HepG2 (cell line): Measurements from ENCODE around the gene B4GALT5. TPM values are rescaled to one million over a fixed set of nuclear protein-coding genes. Genes with fewer than 3 reads are reported as not detected.

ENCODE experiments used
- ELF1 ChIP-seq: sonication (generic); formaldehyde crosslinking; IDR thresholded peaks from 2 replicates; pipeline ENCODE4 v1.4.0; 2020; ENCODE audit warnings: missing genetic modification reagents
- FOXK1 ChIP-seq: sonication (generic); formaldehyde crosslinking; IDR thresholded peaks from 2 replicates; pipeline ENCODE4 v1.4.0; 2020; ENCODE audit warnings: low read depth, missing genetic modification reagents, borderline replicate concordance
- HDAC2 ChIP-seq: sonication (generic); formaldehyde crosslinking; IDR thresholded peaks from 2 replicates; pipeline ENCODE4 v1.4.0; 2020; ENCODE audit warnings: missing genetic modification reagents
- KIAA2018 ChIP-seq: sonication (generic); formaldehyde crosslinking; IDR thresholded peaks from 2 replicates; pipeline ENCODE4 v1.5.0; 2020; ENCODE audit warnings: mild to moderate bottlenecking, missing genetic modification reagents, borderline replicate concordance
- NCOA5 ChIP-seq: sonication (generic); formaldehyde crosslinking; IDR thresholded peaks from 2 replicates; pipeline ENCODE4 v1.4.0; 2020; ENCODE audit warnings: missing genetic modification reagents
- RFX5 ChIP-seq: IDR thresholded peaks from 2 replicates; pipeline ENCODE4 v1.6.1; 2011; ENCODE audit warnings: low read depth, low read length, improper control_type of control experiment
- SIN3A ChIP-seq: IDR thresholded peaks from 2 replicates; pipeline ENCODE4 v1.6.1; 2011; ENCODE audit warnings: low read depth, mild to moderate bottlenecking, control low read depth, low read length, borderline replicate concordance
- SUZ12 ChIP-seq: fragments of 150-350 bp; IDR thresholded peaks from 2 replicates; pipeline ENCODE4 v1.6.1; 2014; ENCODE audit warnings: low read depth, low read length
- SYNCRIP ChIP-seq: fragments of 200-400 bp; formaldehyde crosslinking; IDR thresholded peaks from 2 replicates; pipeline ENCODE4 v1.6.1; 2018; ENCODE audit warnings: mild to moderate bottlenecking, low read depth, low read length; ENCODE audit not compliant: insufficient read depth
- TFDP1 ChIP-seq: IDR thresholded peaks from 2 replicates; pipeline ENCODE4 v1.6.1; 2016; ENCODE audit warnings: missing compliant biosample characterization, missing genetic modification reagents, borderline replicate concordance
- ZNF136 ChIP-seq: sonication (generic); formaldehyde crosslinking; IDR thresholded peaks from 2 replicates; pipeline ENCODE4 v1.8.1; 2022; ENCODE audit warnings: low read depth, mild to moderate bottlenecking, moderate library complexity, missing genetic modification reagents
- ZNF33A ChIP-seq: sonication (generic); formaldehyde crosslinking; IDR thresholded peaks from 2 replicates; pipeline ENCODE4 v1.5.1; 2020; ENCODE audit warnings: missing genetic modification reagents, mild to moderate bottlenecking, moderate library complexity, borderline replicate concordance
- ZNF383 ChIP-seq: sonication (generic); formaldehyde crosslinking; IDR thresholded peaks from 2 replicates; pipeline ENCODE4 v1.4.0; 2020; ENCODE audit warnings: missing genetic modification reagents, mild to moderate bottlenecking, borderline replicate concordance
- ZNF484 ChIP-seq: sonication (generic); formaldehyde crosslinking; IDR thresholded peaks from 2 replicates; pipeline ENCODE4 v1.5.1; 2020; ENCODE audit warnings: mild to moderate bottlenecking, low read depth, missing genetic modification reagents, borderline replicate concordance
- ZNF543 ChIP-seq: sonication (generic); formaldehyde crosslinking; IDR thresholded peaks from 2 replicates; pipeline ENCODE4 v1.4.0; 2020; ENCODE audit warnings: mild to moderate bottlenecking, missing genetic modification reagents
- ZNF768 ChIP-seq: sonication (generic); formaldehyde crosslinking; IDR thresholded peaks from 2 replicates; pipeline ENCODE4 v1.4.0; 2020; ENCODE audit warnings: missing genetic modification reagents
- polyA plus RNA-seq, 8 experiments: library from polyadenylated mRNA; depleted of rRNA in 3 of 8; stranded (reverse) in 7 of 8; unstranded in 1 of 8; fragments of >200 nt; fragmentation: Illumina TruSeq in 4 of 8; extraction: Trizol in 4 of 8; gene quantifications; 2 replicates each; pipeline versions ENCODE4 v1.2.1 to v1.2.3, GENCODE V29; 2011 to 2016; ENCODE audit warnings: low read depth in 4 of 8, missing spikeins in 1 of 8, mixed read lengths in 1 of 8; ENCODE audit not compliant: insufficient read depth in 1 of 8
- total RNA-seq, 5 experiments: library from RNA; depleted of rRNA; stranded (reverse); fragments of >200 nt; fragmentation: Illumina TruSeq; extraction: Trizol; gene quantifications; 2 replicates each; pipeline ENCODE4 v1.2.3, GENCODE V29; 2016; ENCODE audit warnings: low read depth in 1 of 5
- TF ChIP-seq, protein P1 (sequence below): sonication (generic); formaldehyde crosslinking; IDR thresholded peaks from 2 replicates; pipeline ENCODE4 v1.8.0; 2022; ENCODE audit warnings: mild to moderate bottlenecking, missing genetic modification reagents, moderate library complexity

The B4GALT5 gene
- total and polyA plus RNA-seq, 2 of the 13 experiments (the other 11 are each of a cell fraction or from before 2014, with no cell fraction given), result 27.3 to 30.9 TPM

- peak; percentile 67; the same call in 1 of the 2 replicates for TF ChIP-seq SIN3A
- no peak for TF ChIP-seq NCOA5 (CRISPR knock-in tag)
- no peak; the same call in 1 of the 2 replicates for TF ChIP-seq ZNF768
- no peak; the same call in 1 of the 2 replicates for TF ChIP-seq SUZ12
- 0 out of 2 replicates have a peak, but pooled peaks have one; percentile 86 for TF ChIP-seq ZNF383 (CRISPR knock-in tag)
- no peak for TF ChIP-seq ZNF484 (CRISPR knock-in tag)
- TF ChIP-seq TFDP1, result peak; percentile 76
- TF ChIP-seq KIAA2018 (CRISPR knock-in tag), result no peak
- no peak for TF ChIP-seq ZNF33A (CRISPR knock-in tag)
- TF ChIP-seq ZNF136, result no peak; the same call in 1 of the 2 replicates
- TF ChIP-seq SYNCRIP, result no peak
- TF ChIP-seq, protein P1, sequence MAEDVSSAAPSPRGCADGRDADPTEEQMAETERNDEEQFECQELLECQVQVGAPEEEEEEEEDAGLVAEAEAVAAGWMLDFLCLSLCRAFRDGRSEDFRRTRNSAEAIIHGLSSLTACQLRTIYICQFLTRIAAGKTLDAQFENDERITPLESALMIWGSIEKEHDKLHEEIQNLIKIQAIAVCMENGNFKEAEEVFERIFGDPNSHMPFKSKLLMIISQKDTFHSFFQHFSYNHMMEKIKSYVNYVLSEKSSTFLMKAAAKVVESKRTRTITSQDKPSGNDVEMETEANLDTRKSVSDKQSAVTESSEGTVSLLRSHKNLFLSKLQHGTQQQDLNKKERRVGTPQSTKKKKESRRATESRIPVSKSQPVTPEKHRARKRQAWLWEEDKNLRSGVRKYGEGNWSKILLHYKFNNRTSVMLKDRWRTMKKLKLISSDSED (CRISPR knock-in tag), result no peak
- peak; percentile 70 for TF ChIP-seq ELF1 (CRISPR knock-in tag)
- peak; percentile 27; the same call in 1 of the 2 replicates for TF ChIP-seq FOXK1
- TF ChIP-seq HDAC2 (CRISPR knock-in tag), result peak; percentile 94
- peak; percentile 81 for TF ChIP-seq ZNF543 (CRISPR knock-in tag)
- TF ChIP-seq RFX5, result peak; percentile 50; the same call in 1 of the 2 replicates
Observed at GRCh38 chr20:49583669-49584417, 129.8 kb downstream of the B4GALT5 start (continued).
